SH-SY5Y (cell line): ENCODE data around the gene ADAM23.

ENCODE experiments used
- GATA2 ChIP-seq: IDR thresholded peaks from 2 replicates; pipeline ENCODE4 v1.6.1; 2011; ENCODE audit warnings: mild to moderate bottlenecking, low read depth, low read length
- GATA3 ChIP-seq: IDR thresholded peaks from 2 replicates; pipeline ENCODE4 v1.6.1; 2011; ENCODE audit warnings: low read depth, mild to moderate bottlenecking, low read length, moderate library complexity

The ADAM23 gene

DNA sequence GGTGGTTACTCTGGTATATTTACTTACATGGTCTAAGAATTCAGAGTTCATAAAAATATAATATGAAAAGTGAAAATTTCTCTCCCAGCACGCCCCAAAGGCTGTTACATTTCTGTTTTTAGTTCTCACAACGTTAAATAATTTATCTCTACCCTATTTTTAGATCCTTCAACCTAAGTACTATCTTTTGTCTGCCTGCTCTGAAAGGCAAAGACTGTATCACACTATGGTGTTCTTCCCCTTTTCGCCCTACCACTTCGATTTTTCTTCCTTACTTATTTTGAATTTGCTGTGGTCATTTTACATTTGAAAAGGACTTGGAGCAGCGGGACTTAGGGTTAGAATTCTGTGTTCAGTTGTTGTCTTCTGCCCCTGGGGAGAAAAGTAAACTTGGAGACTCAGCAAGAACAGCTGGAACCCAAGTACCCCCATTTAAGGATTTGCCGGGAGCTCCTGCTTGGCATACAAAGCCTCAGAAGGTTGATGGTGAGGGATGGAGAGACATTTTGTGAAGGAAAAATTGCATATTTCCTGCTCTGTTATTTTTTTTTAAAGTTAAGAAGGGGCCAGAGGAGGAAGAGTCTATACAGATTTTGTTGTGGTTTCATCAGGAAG, 19.0 kb downstream of the ADAM23 start:
- TF ChIP-seq GATA3 (no peak), GATA2 (no peak)

DNA sequence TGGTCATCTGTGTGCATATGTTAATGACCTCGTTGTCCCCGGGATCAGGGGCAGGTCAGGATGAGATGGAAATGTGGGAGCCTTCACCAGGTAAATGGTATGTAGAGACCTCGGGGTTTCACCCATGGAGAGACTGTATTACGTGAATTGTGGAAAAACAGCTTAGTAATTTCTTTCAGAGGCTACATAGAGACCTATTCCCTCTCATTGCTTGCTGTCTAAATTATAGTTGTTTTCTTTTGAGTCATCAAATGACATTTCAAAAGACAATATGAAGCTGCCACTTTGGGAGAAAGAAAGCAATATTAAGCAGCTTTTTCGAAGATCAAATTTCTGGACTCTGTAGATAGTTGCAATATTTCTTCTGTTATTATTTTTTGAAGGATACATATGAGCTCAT, 20.4 kb downstream of the ADAM23 start:
- TF ChIP-seq GATA2 (no peak), GATA3 (no peak)

DNA sequence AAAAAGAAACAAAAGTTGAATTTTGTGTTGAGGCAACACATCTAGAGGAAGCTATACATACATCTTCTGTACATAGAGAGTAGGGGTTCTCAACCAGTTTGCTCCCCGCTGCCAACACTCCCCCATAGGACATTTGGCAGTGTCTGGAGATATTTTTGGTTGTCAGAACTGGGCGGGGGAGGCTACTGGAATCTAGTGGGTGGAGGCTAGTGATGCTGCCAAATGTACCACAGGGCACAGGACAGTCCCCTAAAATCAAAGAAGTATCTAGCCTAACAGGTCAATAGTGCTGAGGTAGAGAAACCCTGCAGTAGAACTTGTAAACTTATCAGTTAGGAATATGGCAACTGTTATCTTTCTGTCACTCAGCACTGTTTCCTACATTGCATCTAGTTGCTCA, 21.3 kb downstream of the ADAM23 start:
- TF ChIP-seq GATA3 (no peak), GATA2 (no peak)

- TF ChIP-seq GATA2: no peak
- no peak for TF ChIP-seq GATA3
Observed at GRCh38 chr2:206471524-206472062, 28.3 kb downstream of the ADAM23 start.

GRCh38 chr2:206472094-206472493, 28.8 kb downstream of the ADAM23 start:
- TF ChIP-seq GATA2 (no peak), GATA3 (no peak)

- TF ChIP-seq GATA2: no peak
- TF ChIP-seq GATA3: no peak
Observed at GRCh38 chr2:206474099-206474498, 30.8 kb downstream of the ADAM23 start.

DNA sequence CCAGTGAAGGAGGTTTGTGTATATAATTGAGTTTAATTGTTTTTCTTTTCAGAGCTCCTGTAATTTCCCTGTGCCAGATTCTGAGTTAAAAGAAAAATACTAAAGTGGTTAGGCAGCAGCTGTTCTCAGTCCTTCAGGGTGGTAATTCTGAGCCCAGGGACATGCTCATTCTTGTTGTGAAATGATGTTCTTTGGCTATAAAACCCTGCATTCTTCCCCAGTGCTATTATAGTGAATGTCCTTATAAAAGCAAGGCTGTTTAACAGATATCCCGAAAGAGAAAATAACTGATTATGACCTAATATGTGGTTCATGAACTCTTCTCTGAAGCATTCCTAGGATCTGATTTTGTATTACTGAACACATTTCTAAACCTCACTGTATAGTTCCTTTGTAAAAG, 34.0 kb downstream of the ADAM23 start:
- TF ChIP-seq GATA2 (no peak), GATA3 (no peak)

DNA sequence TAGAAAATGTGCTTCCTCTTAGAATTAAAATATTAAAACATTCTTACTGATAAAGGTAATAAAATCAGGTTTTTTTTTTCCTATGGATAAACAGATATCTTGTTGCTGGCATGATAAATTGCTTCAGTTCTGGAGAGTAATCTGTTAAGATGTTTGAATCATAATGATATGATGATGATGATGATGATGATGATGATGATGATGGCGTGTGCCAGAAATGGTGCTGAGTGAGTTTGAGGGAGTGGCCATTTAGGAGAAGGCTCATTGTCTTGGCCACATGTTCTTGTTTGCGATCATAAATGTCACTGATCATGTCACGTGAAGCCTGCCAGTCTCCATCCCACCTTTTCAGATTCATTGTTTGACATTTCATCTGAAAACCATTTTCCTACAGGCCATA, 35.0 kb downstream of the ADAM23 start:
- TF ChIP-seq GATA3 (no peak), GATA2 (no peak)

- no peak for TF ChIP-seq GATA2
- no peak for TF ChIP-seq GATA3
Observed at GRCh38 chr2:206480161-206480560, 36.8 kb downstream of the ADAM23 start.

- no peak for TF ChIP-seq GATA2
- no peak for TF ChIP-seq GATA3
Observed at GRCh38 chr2:206480620-206481019, 37.3 kb downstream of the ADAM23 start.

DNA sequence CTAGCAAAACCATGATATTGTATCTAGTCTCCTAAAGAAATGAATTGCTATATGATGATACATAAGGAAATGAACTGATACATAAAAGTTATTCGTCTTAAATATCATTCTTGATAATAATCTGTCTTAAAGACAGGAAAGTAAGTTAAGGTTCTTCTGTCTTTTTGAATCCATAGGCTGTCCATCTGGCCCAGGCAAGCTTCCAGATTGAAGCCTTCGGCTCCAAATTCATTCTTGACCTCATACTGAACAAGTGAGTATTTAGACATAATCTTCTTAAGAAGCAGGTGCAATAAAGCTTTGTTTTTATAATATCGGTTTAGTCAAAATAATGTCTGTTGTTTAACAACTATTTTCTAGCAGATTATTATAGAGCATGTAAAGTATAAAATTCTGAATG, 37.7 kb downstream of the ADAM23 start:
- TF ChIP-seq GATA3 (no peak), GATA2 (no peak)

DNA sequence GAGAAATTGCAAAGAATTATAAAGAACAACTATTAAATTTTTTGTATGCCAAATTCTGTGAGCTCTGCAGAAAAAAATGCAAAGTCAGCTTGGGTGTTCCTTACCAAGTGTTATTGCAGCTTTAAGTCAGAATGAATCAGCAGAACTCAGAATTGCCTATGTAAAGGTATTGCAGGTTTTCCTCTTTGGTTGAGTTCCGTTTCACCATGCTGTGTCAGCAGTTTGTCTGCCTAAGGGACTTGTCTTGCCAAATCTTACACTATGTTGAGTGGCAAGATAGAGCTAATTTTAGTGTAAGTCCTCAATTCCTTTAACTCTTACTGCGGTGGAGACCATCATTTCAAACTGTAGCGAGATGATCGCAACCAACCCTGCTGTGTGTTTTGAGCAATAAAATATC, 38.8 kb downstream of the ADAM23 start:
- no peak for TF ChIP-seq GATA2
- TF ChIP-seq GATA3: no peak

- TF ChIP-seq GATA3: no peak
- TF ChIP-seq GATA2: no peak
Observed at GRCh38 chr2:206482633-206483032, 39.3 kb downstream of the ADAM23 start.

DNA sequence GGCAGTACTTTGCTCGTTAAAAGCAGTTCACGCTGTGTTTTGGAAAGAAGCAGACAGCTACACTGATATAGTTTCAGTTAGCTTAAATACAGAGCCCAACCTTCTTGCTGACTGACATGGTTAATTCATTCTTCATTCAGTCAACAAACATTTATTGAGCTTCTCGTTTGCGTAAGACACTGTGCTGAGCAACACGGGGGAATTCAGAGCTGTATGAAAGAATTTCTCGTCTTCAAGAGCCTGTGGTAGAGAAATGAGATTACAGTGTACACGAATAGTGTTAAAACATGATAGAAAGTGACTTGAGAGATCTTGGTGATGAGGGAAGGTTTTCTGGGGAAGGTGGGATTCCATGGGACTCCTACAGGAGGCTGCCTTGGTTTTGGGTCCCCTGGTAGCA, 44.7 kb downstream of the ADAM23 start:
- TF ChIP-seq GATA2 (no peak), GATA3 (no peak)

DNA sequence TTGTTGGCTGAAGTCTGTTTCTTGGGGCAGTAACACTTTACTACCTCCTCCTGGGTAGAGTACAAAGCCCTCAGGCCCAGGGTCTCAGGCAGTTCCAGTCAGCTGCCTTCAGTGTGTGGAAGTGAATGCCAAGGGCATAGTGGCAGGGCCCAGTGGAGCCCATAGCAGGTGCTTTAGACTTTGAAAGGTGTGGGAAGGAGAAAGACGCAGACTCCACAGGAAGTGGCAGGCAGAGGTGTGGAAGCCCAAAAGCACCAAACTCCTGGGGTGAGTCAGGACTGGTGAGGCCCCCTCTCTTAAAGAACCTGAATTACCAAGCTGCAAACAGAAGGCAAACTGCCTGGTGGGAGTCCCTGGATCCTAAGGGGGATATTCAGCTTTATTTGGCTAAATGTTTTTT, 45.3 kb downstream of the ADAM23 start:
- TF ChIP-seq GATA2 (no peak), GATA3 (no peak)

DNA sequence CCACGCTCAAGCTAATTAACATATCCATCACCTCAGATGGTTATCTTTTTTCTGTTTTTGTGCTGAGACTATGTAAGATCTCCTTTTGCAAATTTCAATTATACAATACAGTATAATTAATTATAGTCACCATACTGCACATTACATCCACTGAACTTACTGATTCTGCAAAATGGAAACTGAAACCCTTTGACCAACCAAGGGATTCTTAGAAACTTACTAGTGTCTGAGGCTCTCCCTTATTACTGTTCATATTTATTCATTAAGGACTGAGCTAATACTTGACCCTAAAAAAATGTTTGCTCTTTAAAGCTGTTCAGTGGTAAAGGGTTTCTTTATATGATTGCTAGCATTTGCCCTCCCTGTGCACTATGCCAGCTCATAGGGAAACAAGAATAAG, 50.7 kb downstream of the ADAM23 start:
- no peak for TF ChIP-seq GATA2
- TF ChIP-seq GATA3: no peak
